Naive B cell (primary cell): ENCODE data around the gene CACTIN. TPM values are rescaled to one million over a fixed set of nuclear protein-coding genes. Genes with fewer than 3 reads are reported as not detected.
"Not testable (repeated sequence)": the region's sequence is repeated elsewhere in the genome, so short reads cannot be mapped to it uniquely, and the experiment has no call there.

ENCODE experiments used
- ATAC-seq, 2 donors: fragments of 150-1000 bp; cut with Tn5 transposase; 2 replicates each; pipeline ENCODE4 v1.10.0; 2021; ENCODE audit warnings: low read depth in 2 of 2, mild to moderate bottlenecking in 2 of 2, moderate library complexity in 2 of 2
- DNase-seq: peaks from one replicate; pipeline ENCODE4 v3.0.0; 2022
- H3K27ac Mint-ChIP-seq, 6 donors: one replicate each; pipeline ENCODE4 v1.8.0; 2020 to 2022; ENCODE audit warnings: mild to moderate bottlenecking in 6 of 6, mixed read lengths in 6 of 6, moderate library complexity in 5 of 6, inconsistent platforms in 2 of 6
- H3K27me3 Mint-ChIP-seq, 3 donors: one replicate each; pipeline ENCODE4 v1.8.0; 2021 to 2022; ENCODE audit warnings: mixed read lengths in 3 of 3, mild to moderate bottlenecking in 1 of 3
- H3K36me3 Mint-ChIP-seq, 2 donors: one replicate each; pipeline ENCODE4 v1.8.0; 2020 to 2022; ENCODE audit warnings: mixed read lengths in 2 of 2, inconsistent platforms in 1 of 2, mild to moderate bottlenecking in 1 of 2
- H3K4me1 Mint-ChIP-seq, 3 donors: one replicate each; pipeline ENCODE4 v1.8.0; 2020 to 2022; ENCODE audit warnings: mixed read lengths in 3 of 3, inconsistent platforms in 1 of 3, mild to moderate bottlenecking in 1 of 3, moderate library complexity in 1 of 3
- H3K4me3 Mint-ChIP-seq, 8 donors: one replicate each; pipeline ENCODE4 v1.8.0; 2020 to 2022; ENCODE audit warnings: mild to moderate bottlenecking in 8 of 8, mixed read lengths in 8 of 8, moderate library complexity in 8 of 8, inconsistent platforms in 2 of 8
- H3K9me3 Mint-ChIP-seq, 7 donors: one replicate each; pipeline ENCODE4 v1.8.0; 2020 to 2022; ENCODE audit warnings: mixed read lengths in 7 of 7, mild to moderate bottlenecking in 5 of 7, inconsistent platforms in 2 of 7, moderate library complexity in 1 of 7
- polyA plus RNA-seq, 6 donors: library from polyadenylated mRNA; unstranded; fragments of 300-500 nt; fragmentation: Illumina TruSeq; gene quantifications; one replicate each; pipeline ENCODE4 v1.2.3, GENCODE V29; 2021; ENCODE audit warnings: low read depth in 6 of 6

The CACTIN gene
- polyA plus RNA-seq, 6 donors from 2014 or later, result 2.7 to 15.4 (median 7.9) TPM

DNA sequence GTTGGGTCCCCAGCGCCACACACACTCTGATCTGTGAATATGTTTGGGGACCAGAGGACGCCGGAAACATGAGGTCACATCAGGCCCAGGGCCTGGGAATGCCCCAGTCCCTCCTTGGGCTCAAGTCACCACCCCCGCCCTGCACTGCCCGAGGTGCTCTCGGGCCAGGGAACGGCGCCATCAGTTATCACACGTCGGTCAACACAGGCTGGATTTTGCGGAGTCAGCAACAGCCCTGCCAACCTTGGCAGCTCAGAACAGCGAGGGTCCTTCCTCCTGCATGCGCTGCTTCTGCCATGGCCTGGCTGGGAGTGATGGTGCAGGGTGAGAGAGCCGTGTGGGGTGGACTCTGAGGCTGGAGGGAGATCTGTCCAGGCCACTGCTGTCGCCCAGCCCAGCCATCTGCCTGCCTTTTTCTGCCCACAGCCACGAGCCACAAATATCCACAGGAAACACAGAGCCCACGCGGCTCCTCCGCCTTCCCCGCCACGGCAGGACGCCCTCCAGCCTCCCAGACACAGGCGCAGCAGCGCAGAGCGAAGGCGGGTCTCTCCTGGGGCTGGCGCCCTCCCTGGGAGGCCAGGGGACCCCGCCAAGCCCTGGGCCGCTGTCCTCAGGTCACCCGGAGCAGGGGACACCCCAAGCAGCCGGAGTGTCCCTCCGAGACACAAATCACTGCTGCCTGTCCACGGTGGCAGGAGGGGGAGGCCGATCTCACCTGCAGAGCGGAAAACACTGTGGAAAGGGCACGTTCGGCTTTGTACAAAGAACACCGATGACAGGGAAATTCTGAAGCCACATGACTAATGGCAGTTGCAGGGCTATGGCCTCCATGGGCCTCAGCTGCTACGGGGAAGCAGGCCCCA lies 31.6 kb upstream of the CACTIN start:
- Mint-ChIP-seq H3K9me3 (no peaks in the 10 kb centered on the region), H3K4me1 (peaks cover 0 to 3% (median 2%) of the 10 kb centered on the region in 3 donors), H3K36me3 (peaks cover 4 to 9% of the 10 kb centered on the region in 2 donors), H3K27ac (no peak overlapping the region), H3K4me3 (no peak overlapping the region), H3K27me3 (no peaks in the 10 kb centered on the region)
- DNase-seq (no peak), ATAC-seq (no peak)

DNA sequence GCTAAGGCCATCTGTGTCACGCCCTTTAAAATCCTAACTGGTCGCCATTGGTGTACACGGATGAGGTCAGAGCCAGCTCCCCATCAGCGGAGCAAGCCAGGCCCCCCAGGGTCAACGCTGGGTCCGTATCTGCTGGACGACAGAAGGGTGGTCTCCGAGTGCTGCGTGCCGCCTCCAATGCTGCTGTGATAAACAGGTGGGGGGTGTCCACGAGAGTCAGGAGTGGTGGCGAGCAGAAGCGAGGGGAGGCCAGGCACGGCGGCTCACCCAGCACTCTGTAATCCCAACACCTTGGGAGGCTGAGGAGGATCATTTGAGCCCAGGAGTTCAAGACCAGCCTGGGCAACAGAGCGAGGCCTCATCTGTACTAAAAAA lies 30.8 kb upstream of the CACTIN start:
- no peak overlapping the region for H3K4me3 Mint-ChIP-seq
- H3K4me1 Mint-ChIP-seq, result no peaks in the 10 kb centered on the region
- no peaks in the 10 kb centered on the region for H3K27me3 Mint-ChIP-seq
- peak overlapping the region in 3 of 6 donors; percentile 18 to 91 (median 47) for H3K27ac Mint-ChIP-seq
- no peak for ATAC-seq
- peaks cover 4 to 9% of the 10 kb centered on the region in 2 donors for H3K36me3 Mint-ChIP-seq
- H3K9me3 Mint-ChIP-seq, result no peaks in the 10 kb centered on the region
- DNase-seq, result no peak

DNA sequence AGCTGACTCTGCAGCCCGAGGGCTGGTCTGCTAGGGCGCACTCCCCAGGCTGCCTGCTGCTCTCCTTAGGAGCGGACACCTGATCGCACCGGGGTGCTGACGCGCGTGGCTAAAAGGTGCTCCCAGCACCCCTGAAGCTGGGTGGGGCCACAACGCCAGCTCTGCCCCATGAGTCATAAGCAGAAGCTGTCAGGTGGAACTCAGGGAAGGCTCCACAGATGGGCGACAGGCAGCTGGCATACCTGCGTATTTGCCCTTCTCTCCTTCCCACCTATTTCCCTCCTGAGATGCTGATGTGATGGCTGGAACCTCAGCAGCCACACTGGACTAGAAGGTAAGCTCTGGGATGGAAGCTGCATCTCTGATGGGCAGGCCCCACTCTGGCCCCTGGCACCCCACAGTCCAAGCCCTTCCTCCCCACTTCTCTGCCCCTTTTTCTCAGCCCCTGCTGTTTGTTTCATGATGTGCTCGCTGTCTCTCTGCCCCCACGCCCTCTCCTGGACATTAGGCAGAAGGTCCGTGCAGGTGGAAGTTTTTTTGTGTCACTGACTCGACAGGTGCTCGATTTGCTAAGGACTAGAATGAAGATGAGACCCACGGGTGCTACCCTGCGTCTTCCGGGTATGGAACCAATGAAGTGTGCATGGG lies 30.3 kb upstream of the CACTIN start:
- no peak overlapping the region for H3K4me3 Mint-ChIP-seq
- no peaks in the 10 kb centered on the region for H3K4me1 Mint-ChIP-seq
- DNase-seq, result no peak
- peaks cover 4 to 9% of the 10 kb centered on the region in 2 donors for H3K36me3 Mint-ChIP-seq
- H3K9me3 Mint-ChIP-seq, result no peaks in the 10 kb centered on the region
- H3K27me3 Mint-ChIP-seq, result no peaks in the 10 kb centered on the region
- H3K27ac Mint-ChIP-seq, result peak overlapping the region in 3 of 6 donors; percentile 18 to 91 (median 65)
- no peak for ATAC-seq

DNA sequence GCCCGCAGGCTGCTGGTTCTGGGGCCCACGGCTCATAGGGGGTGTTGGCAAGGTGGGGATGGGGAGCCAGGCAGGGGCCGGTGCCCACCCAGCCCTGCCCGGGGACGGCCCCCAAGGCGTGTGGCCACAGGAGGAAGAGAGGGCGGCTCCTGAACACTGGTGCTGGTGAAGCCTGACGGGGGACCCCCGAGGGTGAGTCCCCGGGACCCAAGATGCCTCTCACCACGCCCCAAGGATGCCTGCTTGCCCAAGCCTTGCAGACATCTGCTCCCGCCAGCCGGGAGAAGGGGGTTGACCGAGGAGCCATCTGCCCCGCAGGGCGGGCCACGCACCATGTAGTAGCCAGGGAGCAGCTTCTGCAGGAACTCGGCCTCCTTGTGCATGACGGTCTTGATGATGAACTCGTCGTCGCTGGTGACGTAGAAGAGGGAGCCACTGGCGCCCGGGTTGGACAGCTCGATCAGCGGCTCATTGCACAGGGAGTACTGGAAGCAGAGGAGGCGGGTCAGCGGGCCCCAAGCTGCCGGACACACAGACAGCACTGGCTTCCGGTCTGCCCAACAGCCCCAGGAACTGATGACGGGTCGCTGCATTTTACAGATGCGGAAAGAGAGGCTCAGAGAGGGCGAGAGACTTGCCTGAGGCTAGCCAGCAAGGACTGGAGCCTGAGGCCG lies 29.6 kb upstream of the CACTIN start:
- Mint-ChIP-seq H3K9me3 (no peaks in the 10 kb centered on the region), H3K27me3 (no peaks in the 10 kb centered on the region), H3K4me1 (no peaks in the 10 kb centered on the region), H3K27ac (no peak overlapping the region), H3K36me3 (peaks cover 3 to 4% of the 10 kb centered on the region in 2 donors), H3K4me3 (no peak overlapping the region)
- no peak for DNase-seq
- peak in 1 of 2 donors; percentile 21 for ATAC-seq

DNA sequence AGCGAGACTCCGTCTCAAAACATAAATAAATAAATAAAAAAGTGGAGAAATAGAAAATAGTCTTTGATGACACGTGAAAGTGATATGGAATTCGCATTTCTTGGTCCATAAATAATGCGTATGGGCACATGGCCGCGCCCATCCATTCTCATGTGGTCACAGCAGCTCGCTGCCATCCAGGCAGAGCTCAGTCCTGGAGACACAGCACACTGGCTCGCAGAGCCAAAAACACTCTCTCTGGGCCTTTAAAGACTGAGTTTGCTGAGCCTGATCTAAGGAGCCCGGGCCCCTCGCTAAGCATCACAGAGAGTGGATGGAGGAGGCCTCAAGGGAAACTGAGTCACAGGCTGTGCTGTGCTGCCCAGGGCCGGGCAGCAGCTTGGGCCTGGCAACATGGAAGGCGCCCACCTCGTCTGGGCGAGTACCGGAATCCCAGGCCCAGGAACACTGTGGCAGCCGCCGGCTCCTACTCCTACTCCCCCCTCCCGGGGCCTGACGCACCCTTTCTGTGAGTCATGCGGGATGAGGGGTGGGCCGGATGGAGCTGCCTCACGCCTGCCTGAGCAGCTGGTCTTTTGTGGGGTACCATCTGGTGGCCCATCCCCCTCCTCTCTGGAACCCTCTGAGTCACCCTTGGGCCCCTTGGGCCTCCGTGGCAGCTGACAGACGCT lies 28.9 kb upstream of the CACTIN start:
- Mint-ChIP-seq H3K4me1 (no peaks in the 10 kb centered on the region), H3K9me3 (no peaks in the 10 kb centered on the region), H3K4me3 (no peak overlapping the region), H3K27ac (no peak overlapping the region), H3K27me3 (no peaks in the 10 kb centered on the region), H3K36me3 (peaks cover 0 to 4% of the 10 kb centered on the region in 2 donors)
- ATAC-seq (peak; percentile 37 to 46), DNase-seq (peak; percentile 15)

DNA sequence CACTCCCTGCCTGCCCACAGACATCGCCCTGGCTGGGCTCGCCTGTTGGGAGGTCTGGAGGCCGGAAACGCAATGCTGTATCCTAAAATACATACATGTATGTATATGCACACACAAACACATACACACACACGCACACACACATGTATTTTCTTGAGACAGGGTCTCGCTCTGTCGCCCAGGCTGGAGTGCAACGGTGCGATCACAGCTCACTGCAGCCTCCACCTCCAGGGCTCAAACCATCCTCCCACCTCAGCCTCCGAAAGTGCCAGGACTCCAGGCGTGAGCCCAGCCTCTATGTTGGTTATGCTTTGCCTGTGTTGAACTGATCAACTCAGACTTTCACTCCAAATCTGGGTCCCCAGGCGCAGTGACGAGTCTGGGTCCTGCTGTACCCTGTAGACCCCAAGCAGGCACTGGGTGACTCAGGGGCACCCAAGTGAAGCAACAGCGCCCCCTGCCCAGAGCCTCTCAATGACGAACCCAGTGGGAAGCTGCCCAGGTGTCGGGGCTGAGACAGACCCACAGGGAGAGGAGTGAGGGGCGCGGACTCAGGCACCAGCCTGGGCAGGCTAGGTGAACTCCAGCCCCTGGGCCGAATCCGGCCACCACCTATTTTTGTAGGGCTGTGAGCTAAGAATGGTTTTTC lies 27.4 kb upstream of the CACTIN start:
- Mint-ChIP-seq H3K27me3 (no peaks in the 10 kb centered on the region), H3K27ac (no peak overlapping the region), H3K4me3 (no peak overlapping the region), H3K9me3 (no peaks in the 10 kb centered on the region), H3K4me1 (no peaks in the 10 kb centered on the region), H3K36me3 (peaks cover 0 to 4% of the 10 kb centered on the region in 2 donors)
- ATAC-seq (no peak), DNase-seq (no peak)

DNA sequence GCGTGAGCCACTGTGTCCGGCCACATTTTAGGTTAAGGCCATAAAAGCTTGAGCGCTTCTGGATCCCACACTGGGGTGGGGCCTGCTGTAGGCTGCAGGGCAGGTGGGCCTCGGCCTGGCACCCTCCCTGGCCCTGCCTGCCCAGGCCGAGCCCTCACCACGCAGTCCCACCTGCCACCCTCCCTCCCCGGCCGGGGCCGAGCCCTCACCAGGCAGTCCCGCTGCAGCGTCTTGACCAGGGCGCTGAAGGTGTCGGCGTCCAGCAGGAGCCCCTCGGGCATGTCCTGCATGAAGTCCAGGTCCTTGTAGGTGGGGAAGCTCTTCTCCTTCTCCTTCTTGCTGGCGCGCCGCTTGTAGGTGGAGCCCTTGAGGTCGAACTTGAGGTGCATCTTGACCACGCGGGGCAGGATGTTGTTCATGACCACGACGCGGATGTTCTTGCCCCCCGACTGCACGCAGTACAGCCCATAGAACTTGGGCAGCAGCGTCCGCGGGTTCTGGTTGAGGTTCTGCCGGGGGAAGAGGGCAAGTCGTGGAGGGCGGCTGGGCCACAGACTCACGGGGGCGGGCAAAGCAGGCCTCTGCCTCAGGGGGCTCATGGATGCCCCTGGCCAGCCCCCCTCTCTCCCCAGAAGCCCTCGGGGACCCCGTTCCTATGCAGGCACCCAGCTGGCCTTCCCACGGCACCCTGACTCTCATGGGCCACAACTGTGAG lies 26.6 kb upstream of the CACTIN start:
- H3K27me3 Mint-ChIP-seq, result no peaks in the 10 kb centered on the region
- no peak overlapping the region for H3K4me3 Mint-ChIP-seq
- peaks cover 0 to 4% of the 10 kb centered on the region in 2 donors for H3K36me3 Mint-ChIP-seq
- DNase-seq (no peak), ATAC-seq (no peak)
- H3K4me1 Mint-ChIP-seq, result no peaks in the 10 kb centered on the region
- H3K27ac Mint-ChIP-seq, result no peak overlapping the region
- no peaks in the 10 kb centered on the region for H3K9me3 Mint-ChIP-seq

DNA sequence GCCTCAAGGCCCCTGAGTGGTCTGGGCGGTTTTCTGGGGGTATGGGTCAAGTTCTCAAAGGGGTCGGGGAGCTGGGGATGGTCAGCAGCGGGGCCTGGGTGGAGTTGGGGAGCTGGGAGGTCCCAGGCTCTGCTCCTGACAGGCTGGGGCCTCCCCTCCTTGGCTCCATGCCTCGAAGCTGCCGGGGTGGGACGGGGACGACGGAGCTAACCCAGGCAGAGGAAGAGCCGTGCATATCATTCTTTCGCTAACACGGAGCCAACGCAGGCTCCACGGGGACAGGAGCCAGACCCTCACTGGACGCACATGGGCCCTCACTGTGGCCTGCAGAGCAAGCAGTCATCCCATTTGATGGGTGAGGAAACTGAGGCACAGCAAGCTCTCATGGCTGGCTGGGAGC lies 25.8 kb upstream of the CACTIN start:
- Mint-ChIP-seq H3K27ac (no peak overlapping the region), H3K4me1 (no peaks in the 10 kb centered on the region), H3K4me3 (no peak overlapping the region), H3K36me3 (peaks cover 0 to 4% of the 10 kb centered on the region in 2 donors), H3K9me3 (no peaks in the 10 kb centered on the region), H3K27me3 (no peaks in the 10 kb centered on the region)
- ATAC-seq, result no peak
- DNase-seq, result no peak

DNA sequence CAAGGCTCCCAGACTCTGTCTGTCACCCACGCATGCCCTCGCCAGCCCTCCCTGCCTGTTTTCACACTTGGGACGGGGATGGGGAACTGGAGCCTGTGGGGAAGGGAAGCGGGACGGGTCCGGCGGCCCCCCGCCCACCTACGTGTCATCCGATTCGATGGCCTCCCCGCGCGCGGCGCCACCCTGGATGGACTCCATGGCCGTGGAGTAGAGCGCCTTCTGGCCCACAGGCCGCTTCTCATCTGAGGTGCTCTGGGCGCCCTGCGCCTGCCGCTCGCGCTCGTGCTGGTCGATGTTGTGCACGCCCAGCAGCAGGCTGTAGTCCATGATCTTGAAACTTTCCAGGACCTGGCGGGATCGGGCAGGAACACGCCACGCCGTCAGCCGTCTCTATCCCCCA lies 25.1 kb upstream of the CACTIN start:
- no peak overlapping the region for H3K27ac Mint-ChIP-seq
- no peaks in the 10 kb centered on the region for H3K36me3 Mint-ChIP-seq
- no peak for DNase-seq
- ATAC-seq, result no peak
- H3K4me3 Mint-ChIP-seq, result no peak overlapping the region
- no peaks in the 10 kb centered on the region for H3K9me3 Mint-ChIP-seq
- H3K4me1 Mint-ChIP-seq, result no peaks in the 10 kb centered on the region
- H3K27me3 Mint-ChIP-seq, result no peaks in the 10 kb centered on the region

DNA sequence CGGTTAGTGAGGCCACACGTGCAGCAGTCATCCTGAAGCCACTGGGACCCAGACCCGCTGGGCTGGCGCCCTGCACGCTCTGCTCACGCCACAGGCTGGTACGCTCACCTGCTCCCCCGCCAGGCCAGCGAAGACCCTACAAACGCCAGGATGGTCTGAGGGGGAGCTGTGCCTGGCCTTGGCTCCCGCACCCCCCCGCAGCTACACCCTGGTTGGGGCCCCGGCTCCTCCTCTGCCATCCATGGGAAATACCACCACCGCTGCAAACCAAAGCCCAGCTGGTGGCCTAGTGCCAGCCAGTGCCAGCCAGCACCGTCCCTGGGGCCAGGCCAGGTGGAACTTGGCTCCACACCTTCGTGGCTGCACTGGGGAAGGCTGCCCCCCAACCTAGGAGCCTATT lies 23.3 kb upstream of the CACTIN start:
- Mint-ChIP-seq H3K4me3 (no peak overlapping the region), H3K27me3 (no peaks in the 10 kb centered on the region), H3K27ac (no peak overlapping the region), H3K9me3 (no peaks in the 10 kb centered on the region), H3K36me3 (no peaks in the 10 kb centered on the region), H3K4me1 (no peaks in the 10 kb centered on the region)
- no peak for DNase-seq
- ATAC-seq, result no peak

DNA sequence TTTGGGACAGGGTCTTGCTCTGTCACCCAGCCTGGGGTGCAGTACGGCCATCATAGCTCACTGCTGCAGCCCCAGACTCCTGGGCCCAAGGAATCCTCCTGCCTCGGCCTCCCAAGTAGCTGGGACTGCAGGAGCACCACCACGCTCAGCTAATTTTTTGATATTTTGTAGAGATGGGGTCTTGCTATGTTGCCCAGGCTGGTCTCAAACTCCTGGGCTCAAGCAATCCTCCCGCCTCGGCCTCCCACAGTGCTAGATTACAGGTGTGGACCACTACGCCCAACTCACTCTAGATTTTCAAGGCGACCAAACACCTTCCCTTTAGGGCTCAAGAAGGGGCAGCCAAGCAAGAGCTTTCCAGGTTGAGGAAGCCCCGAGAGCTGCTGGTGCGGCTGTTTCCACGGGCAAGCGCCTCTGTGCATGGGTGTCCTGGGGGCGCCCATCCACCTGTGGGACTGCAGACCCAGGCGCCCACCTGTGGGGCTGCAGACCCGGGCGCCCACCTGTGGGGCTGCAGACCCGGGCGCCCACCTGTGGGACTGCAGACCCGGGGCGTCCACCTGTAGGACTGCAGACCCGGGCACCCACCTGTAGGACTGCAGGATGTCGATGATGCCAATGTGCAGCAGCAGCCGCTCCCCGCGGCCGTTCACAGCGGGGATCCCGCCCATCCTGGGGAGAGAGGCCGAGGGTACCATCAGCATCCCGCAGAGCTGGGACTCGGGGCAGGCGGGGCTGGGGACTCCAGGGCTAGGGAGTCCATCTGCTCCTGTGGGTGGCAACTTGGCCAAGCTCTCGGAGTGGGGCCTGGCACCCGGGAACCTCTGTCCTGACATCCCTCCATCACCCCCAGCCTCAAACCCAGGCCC lies 21.7 kb upstream of the CACTIN start:
- DNase-seq (no peak), ATAC-seq (no peak)
- Mint-ChIP-seq H3K36me3 (no peaks in the 10 kb centered on the region), H3K27ac (no peak overlapping the region), H3K4me1 (no peaks in the 10 kb centered on the region), H3K4me3 (no peak overlapping the region), H3K27me3 (no peaks in the 10 kb centered on the region), H3K9me3 (peaks cover 0 to 2% (median 0%) of the 10 kb centered on the region in 7 donors)

DNA sequence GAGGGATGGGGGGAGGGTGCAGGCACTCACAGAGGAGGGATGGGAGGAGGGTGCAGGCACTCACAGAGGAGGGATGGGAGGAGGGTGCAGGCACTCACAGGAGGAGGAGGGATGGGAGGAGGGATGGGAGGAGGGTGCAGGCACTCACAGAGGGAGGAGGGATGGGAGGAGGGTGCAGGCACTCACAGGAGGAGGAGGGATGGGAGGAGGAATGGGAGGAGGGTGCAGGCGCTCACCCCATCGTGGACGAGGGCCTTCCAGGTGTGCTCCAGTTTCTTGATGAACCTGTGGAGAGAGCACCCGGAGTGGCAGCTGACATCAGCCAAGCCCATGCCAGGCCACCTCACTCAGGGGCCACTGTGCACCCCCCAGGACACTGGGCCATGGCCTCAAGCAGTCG lies 20.5 kb upstream of the CACTIN start:
- H3K27me3 Mint-ChIP-seq, ATAC-seq, H3K9me3 Mint-ChIP-seq, DNase-seq, H3K4me3 Mint-ChIP-seq, H3K27ac Mint-ChIP-seq, H3K36me3 Mint-ChIP-seq, H3K4me1 Mint-ChIP-seq: not testable (repeated sequence)
